Measurements from ENCODE around the gene GGCX.
A peak's percentile ranks its signal among the peaks of the same experiment; 100 is the strongest.

The GGCX gene

DNA sequence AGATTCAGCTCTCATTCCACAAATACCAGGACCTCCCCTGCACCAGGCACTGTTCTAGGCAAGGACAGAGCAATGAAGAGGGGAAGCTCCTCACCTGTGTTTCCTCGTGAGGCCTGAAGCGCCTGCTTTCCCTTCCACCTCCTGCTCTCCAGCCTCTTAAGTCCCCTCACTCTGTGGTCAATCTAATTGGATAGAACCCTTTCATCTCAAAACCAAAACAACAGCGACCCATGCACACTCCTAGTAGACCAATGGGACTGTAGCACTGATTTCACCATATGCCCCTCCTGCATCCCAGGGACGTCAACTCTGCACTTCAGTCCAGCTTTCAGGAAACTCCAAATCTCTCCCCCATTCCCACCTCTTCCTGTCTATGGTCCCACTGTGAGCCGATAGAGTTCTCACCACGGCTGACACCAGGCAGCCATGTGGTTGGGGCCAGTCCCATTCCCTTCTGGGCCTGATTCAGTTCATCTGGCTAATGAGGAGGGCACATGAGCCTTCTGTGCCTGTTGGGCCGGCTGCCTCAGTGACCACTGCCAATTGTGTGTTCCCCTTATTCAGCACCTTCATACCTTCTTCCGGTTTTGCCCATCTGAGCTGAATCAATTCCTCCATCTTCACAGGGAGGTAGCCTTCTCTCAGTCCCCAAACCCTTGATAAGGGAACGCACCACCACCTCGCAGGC is 55.6 kb downstream of the GGCX start:
- DNase-seq, result no peak

DNA sequence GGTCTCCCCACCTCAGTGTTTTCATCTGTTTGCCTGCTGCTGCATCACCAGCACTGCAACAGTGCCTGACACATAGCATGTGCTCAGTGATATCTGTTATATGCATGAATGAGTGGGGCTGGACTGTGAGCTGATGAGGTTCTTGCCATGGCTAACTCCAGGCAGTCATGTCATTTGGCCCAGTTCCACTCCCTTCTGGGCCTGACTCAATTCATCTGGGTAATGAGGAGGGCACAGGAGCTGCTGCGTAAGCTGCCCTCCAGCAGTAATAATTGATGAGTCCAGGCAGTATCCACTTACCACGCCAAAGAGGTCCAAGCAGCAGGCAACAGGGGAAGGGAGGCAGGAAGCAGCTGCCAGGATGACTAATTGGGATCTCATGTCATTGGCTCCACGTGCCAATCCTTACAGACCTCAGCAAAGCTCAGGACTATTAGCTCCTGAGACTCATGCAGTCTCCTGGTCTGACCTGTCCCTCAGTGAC is 56.5 kb downstream of the GGCX start:
- peak; percentile 92 for DNase-seq

DNA sequence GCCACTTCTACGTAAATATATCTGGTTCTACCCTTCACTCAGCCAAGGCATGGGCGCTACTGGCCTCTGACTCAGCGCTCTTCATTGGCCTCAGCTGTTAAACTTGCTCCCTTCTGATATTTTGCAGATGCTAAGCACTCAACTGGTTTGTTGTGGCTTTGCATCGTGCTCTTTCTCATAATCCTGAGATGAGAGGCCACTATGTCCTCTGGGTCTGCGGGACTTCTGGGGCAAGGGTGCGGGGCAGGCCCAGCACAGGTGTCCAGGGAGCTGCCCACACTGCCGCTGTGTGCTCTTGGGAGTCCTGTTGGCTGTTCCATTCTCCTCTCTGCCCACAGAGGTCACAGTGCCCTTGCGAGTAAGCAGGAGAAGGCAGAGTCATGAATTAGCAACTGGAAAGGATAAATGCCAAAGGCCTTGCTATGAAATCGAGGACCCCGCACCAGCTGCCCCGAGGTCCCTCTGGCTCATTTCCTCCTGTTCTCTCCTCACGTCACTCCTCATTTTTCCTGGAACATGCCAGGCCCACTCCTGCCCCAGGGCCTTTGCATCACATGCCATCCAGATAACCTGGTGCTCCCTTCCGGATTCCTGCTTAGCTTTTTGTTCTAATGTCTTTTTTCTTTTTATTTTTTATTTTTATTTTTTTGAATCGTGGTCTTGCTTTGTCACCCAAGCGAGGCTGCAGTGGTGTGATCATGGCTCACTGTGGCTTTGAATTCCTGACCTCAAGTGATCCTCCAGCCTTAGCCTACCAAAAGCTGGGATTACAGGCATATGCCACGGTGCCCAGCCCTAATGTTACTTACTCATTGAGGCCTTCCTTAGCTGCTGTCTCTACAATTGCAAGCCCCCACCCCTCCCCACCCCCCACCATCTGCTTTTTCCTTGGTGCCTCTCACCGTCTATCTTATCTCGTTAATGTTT is 57.2 kb downstream of the GGCX start:
- DNase-seq, result no peak

DNA sequence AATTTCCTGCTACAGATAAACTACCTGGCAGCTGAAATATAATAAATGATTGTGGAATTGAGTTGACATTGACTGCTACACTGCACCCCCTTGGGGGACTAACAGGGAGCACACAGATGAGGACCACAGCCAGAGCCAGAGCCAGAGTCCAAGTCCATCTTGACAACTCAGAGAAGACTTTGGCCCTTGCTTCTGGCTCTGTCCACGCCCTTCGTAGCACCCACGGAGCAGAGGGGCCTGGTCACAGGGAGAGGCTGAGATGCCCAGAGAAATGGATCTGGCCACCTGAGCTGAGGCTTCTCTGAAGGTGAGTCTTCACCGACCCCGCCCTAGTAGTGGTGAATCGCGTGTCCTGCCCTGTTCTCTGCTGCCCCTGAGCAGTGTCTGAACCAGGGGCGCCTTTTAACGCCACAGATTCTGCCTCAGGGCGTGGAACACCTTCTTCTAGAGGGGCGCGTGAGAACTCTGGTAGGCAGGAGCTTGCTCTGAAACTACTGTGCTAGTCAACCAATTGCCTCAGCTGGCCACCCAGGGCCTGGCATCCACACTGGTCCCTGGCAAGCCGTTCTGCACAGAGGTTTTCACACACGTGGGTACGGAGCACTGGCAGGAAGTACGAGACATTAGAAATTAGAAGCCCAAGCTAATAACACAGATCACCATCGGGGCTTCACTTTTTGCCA is 58.0 kb downstream of the GGCX start:
- DNase-seq, result no peak

DNA sequence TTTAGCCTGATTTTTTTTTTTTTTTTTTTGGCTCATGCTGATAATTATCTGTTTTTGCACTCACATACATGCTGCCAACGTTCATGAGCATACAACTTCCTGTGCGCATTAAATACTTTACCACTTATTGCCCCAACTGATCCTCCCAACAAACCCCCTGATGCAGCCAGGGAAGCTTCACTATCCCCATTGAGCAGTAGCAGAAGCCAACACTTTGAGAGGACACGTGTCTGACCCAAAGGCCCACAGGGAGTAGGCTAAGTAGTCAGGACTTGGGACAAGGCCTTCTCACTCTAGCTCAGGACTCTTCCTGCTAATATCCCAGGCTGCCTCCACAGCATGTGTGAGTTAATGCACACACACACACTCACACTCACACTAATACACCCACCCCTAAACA is 58.6 kb downstream of the GGCX start:
- DNase-seq, result no peak

DNA sequence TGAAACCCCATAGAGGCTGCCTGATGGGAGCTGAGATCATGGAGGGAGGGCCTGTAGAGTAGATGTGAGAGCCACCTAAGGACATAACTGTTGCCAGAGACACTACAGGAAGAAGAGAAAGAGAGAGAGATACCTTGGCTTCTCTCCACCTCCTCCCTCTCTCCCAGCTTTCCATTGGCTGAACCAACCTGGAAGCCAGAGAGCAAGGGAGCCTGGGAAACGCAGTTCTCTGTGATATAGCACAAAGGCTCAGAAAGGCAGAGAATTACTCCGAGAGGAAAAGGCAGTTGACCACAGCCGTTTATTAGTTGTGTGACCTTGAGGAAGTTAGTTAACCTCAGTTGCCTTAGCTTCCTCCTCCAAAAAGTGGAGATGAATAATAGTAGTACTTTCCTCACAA is 60.0 kb downstream of the GGCX start:
- no peak for DNase-seq

DNA sequence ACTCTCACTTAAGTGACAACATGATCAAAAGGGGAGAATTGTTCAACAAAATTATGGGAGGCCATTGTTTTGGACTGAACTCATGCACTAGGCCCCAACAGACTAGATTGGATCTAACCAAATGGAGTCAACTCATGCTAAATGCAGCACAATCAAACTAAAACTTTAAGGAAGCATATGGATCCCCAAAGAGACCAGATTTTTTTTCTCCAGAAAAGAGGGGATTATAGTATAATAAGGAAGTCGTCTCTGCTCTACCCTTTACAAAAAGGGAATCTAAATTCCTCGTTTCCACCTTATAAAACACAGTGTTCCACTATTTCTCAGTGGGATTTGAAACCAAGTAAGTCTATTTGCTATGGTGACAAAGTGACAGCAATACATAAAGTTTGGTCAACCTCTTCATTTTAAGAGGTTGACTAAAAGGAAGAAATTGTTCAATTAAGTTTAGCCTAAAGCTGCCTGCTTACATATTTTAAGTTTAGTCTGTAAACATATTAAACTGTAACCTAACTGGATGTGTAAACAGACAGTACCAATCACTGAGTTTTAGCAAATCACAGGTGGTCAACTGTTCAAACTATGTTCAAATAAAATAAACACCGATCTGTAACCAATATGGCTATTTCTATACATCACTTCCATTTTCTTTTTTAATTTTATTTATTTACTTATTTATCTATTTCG is 63.2 kb downstream of the GGCX start:
- no peak for DNase-seq

DNA sequence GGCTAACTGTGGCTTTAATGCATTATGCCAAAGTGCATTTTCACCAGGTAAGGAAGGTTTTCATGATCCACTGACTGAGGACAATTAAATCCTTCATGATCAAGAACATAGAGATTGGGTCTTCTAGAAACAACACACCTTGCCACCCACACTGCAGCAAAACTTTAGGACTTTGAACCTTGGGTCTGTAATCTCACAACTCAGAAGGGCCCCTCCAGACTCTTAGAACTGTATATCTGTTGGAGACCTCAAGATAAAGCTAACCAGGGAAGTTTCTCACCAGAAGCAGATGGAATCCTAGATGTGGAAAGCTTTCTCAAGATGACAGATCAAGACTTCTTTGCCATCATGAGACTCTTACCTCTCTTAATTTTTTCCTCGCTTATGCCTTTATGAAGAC is 64.9 kb downstream of the GGCX start:
- no peak for DNase-seq

Measured in NCI-H69 (cell line).